CD4-positive, alpha-beta T cell treated with Interleukin-10 for 1 hour (primary cell): ENCODE measurements around the gene CBLIF.
"Not testable (repeated sequence)": the region's sequence is repeated elsewhere in the genome, so short reads cannot be mapped to it uniquely, and the experiment has no call there.

Source experiments
- DNase-seq: peaks from one replicate; pipeline ENCODE4 v3.0.0-alpha.2; 2020

CBLIF gene

DNA sequence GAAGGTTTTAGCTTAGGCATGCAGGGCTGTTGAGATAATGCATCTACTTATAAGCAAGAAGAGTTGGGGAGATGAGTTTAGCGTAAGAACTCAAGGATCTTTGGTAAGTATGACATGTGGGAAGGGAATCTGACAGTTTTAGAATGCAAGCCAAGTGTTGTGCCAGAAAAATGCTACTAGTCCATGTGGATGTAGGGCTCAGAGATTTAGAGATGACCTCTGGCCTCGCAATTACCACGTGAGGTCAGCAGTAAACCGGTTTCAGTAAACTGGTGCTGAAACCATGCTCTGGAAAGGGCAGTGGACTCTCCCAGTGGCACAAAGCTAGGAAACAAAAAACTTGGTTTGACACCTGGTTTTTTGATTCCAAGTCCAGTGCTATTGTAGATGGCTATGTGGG, 53.7 kb downstream of the CBLIF start:
- DNase-seq = no peak

DNA sequence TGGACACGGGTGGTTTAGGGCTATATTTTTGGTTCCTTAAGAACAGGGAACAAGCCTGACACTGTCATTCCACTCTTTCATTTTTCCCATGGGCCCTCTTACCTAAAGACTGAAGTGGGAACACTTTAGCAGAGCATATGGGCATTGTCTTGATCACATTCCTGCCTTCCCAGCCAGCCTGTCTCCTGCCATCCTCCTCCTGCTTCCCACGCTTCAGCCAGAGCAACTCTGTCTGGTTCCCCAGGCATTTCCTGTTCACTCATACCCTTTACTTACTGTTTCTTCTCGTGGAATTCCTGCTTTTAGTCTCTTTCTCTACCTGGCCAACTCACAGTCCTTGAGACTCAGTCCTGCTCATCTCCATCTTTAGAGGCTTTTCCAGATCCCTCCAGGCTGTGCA, 57.5 kb downstream of the CBLIF start:
- DNase-seq = no peak

DNA sequence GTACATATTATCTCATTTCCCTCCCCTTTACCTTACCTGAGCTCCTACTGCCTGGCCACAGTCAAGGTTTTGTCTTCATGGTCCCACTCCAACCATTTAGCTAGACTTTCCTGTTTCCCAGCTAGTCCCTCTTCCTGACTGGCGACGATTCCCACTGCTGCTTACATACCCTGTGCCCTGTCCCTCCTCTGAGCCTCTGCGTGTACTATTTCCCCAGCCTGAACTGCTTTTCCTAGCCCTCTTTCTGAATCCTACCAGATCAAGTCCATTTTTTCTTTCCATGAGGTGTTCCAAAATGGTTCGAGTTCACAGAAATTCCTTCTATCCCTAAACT, 58.1 kb downstream of the CBLIF start:
- no peak for DNase-seq

DNA sequence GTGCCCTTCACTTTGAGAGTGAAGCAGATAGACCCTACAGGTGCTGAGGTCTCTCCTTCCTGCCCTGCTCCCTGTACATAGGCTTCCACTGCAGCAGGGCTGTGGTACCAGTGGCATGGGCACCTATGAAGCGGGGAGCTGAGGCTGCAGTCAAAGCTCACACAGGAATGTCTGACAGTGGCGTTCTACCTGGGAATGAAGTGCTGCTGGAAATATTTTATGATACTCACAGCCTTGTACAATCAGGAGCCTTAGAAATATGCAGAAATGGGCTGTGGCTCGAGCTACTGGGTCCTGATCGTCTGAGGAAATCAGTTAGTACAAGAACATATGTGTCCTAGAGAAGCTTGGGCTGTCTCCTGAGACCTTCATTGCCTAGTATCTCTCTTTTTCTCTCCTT, 59.5 kb downstream of the CBLIF start:
- DNase-seq = no peak

DNA sequence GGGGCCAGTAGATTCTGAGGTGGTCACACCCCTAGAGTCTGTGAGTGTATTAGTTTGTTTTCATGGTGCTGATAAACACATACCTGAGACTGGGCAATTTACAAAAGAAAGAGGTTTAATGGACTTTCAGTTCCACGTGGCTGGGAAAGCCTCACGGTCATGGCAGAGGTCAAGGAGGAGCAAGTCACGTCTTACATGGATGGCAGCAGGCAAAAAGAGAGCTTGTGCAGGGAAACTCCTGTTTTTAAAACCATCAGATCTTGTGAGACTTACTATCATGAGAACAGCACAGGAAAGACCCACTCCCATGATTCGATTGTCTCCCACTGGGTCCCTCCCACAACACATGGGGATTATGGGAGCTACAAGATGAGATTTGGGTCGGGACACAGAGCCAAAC, 60.9 kb downstream of the CBLIF start:
- DNase-seq = not testable (repeated sequence)

DNA sequence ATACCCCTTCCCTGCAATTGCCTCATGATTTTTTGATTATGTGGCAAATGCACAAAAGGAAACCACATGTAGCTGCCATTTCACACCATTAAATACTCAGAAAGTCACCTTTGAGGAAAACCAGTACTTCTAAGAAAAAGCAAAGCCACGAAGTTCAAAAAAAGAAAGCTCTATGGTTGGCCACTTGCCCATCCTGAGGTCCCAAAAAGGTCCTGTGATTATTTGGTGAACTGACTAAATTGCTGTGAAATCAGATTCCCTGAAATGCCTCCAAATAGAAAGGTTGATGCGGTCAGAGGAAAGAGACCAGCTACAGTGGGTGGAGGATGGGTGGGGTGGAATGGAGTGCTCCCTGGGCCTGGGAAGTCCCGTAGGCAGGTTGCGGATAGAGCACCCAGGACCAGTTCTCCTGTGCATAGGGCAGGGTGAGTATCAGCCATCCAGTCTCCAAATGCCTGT, 61.6 kb downstream of the CBLIF start:
- no peak for DNase-seq

DNA sequence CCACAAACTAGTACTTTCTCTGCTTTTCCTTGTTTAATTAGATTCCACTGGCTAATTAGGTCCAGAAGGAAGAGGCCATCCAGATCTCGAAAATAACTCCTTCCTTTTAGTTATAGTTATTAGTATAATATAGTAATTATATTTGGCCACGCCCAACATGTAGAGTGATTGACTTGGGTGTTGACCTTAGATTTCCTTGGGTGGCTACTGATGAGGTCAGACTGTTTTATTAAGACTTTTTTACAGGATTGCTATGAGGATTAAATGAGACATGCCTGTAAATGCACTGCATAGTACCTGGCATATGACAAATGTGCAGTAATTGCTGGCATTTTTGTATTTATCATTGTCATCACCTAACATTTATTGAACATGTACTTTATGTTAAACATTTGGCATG, 63.2 kb downstream of the CBLIF start:
- no peak for DNase-seq

DNA sequence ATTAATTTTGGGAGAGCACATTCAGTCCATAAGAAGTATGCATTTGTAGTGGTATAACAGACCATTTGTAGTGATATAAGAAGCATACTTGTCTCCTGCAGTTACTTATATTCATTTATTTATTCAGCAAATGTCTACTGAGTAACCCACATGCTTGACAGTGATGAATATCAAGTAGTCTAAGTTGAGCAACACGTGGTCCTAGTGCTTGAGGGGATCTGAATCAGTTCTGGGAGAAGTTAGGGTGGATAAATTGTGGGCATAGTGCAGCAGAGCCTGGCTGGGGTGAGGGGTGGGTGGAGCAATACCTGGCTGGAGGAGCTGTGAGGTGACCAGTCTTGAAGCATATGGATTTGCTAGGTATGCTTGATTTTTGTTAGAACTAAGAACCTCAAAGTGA, 65.8 kb downstream of the CBLIF start:
- no peak for DNase-seq
